Activated CD8-positive, alpha-beta memory T cell treated with anti-CD3 and anti-CD28 coated beads, Interleukin-2, amount 50 U/mL, for 4 hours (primary cell): Measurements from ENCODE around the gene CEP162.
"Not testable (repeated sequence)": the region's sequence is repeated elsewhere in the genome, so short reads cannot be mapped to it uniquely, and the experiment has no call there.

Source experiments
- DNase-seq: peaks from one replicate; pipeline ENCODE4 v3.0.0-alpha.2; 2020

The CEP162 gene

DNA sequence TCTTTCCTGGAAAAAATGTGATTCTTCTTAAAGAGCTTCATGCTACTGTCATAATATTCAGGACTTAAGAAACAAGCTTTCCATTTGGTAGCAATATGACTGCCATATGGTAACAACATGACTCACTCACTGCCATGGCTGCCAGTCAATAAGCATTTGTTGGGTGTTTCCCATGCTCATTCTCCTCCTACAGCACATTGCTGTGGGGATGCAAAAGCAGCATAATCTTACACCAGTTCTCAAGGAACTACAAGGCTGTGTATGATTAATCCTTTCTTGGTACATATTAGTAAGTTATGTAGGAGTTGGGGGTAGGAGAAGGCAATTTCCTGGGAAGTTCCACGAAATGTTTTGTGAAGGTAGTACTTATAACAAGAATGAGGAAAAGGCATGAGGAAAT lies 76.7 kb downstream of the CEP162 start:
- DNase-seq: no peak

GRCh38 chr6:84141521-84141920 lies 85.9 kb downstream of the CEP162 start:
- no peak for DNase-seq

GRCh38 chr6:84139311-84139710 lies 88.1 kb downstream of the CEP162 start:
- no peak for DNase-seq

- DNase-seq: no peak
Measured at GRCh38 chr6:84137989-84138575, 89.4 kb downstream of the CEP162 start.

GRCh38 chr6:84137051-84137375 lies 90.4 kb downstream of the CEP162 start:
- no peak for DNase-seq

DNA sequence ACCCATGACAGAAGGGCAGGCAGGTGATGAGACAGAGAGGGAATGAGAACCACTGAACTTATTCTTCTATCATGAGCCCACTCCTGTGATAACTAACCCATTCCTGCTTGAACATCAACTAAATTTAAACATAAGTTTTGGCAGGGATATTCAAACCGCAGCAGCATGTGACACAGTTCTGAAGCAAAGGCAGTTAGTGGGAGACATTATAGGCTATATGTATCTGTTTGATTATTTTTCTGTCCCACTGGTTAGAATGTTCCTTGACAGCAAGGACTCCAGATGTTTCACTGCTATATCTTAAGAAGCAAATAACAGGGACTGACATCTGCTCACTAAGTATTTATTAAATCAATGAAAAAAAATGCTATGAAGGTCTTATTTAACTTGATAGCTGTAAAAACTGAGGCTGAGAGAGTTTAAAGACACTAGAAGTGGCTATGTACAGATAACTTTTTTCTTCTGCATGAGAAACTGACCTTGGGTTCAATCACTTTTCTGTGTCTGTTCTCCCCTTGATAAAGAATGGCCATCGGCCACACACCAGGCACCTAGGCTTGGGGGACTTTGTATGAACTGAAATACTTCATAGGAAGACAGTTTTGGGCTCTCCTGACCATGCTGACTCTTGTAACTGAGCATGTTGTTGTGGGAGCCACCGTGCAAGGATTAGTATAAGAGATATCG lies 90.9 kb downstream of the CEP162 start:
- DNase-seq: no peak

- no peak for DNase-seq
Measured at GRCh38 chr6:84135291-84135690, 92.2 kb downstream of the CEP162 start.

DNA sequence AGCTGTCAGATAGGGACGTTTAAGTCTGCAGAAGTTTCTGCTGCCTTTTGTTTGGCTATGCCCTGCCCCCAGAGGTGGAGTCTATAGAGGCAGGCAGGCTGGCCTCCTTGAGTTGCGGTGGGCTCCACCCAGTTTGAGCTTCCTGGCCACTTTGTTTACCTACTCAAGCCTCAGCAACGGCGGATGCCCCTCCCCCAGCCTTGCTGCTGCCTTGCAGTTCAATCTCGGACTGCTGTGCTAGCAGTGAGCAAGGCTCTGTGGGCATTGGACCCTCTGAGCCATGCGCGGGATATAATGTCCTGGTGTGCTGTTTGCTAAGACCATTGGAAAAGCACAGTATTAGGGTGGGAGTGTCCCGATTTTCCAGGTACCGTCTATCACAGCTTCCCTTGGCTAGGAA lies 94.1 kb downstream of the CEP162 start:
- DNase-seq: not testable (repeated sequence)

DNA sequence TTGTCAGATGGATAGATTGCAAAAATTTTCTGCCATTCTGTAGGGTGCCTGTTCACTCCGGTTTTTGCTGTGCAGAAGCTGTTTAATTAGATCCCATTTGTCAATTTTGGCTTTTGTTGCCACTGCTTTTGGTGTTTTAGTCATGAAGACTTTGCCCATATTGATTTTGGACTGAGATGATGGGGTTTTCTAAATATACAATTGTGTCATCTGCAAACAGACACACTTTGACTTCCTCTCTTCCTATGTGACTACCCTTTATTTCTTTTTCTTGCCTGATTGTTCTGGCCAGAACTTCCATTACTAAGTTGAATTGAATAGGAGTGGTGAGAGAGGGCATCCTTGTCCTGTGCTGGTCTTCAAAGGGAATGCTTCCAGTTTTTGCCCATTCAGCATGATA lies 97.9 kb downstream of the CEP162 start:
- DNase-seq: not testable (repeated sequence)

DNA sequence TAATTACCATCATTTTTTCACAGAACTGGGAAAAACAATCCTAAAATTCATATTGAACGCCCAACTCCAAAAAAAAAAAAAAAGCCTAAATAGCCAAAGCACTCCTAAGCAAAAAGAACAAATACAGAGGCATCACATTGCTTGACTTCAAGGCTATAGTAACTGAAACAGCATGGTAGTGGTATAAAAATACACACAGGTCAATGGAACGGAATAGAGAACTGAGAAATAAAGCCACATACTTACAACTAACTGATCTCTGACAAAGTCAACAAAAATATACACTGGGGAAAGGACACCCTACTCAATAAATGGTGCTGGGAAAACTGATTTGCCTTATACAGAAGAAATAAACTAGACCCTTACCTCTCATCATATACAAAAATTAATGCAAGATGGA lies 104.3 kb downstream of the CEP162 start:
- DNase-seq: no peak

DNA sequence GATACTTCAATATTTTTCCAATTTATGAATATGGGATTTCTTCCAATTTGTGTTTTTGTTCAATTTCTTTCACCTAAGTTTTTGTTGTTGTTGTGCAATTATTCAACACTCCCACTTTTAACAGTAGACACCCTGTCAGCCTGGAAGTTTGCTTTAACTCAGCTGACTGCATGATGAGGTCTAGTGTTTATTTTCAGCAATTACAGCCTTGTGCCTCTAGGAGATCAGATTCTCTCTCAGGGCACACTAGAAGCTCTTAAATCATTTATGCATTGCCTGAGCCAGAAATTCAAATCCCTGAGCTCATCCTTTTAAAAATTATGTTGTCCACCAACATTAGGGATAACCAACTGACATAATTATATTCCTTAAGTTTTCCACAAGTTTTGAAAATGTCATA lies 108.2 kb downstream of the CEP162 start:
- no peak for DNase-seq

DNA sequence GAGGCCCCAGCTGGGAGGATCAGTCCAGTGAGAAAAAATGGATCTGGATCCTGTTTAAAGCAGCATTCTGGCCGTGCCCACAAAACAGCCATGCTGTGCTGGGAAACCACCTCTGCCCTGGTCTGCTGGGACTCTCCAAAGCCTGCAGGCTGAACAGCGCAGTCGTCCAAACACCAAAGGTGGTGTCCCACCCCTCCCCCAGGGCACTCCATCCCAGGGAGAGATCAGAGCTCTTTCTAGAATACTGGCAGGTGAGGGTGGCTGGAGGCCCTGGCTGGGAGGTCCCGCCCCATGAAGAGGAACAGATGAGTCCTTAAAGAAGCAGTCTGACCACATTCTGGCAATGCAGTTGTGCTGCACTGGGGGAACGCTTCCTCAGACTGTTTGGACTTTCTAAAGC lies 109.3 kb downstream of the CEP162 start:
- DNase-seq: no peak

DNA sequence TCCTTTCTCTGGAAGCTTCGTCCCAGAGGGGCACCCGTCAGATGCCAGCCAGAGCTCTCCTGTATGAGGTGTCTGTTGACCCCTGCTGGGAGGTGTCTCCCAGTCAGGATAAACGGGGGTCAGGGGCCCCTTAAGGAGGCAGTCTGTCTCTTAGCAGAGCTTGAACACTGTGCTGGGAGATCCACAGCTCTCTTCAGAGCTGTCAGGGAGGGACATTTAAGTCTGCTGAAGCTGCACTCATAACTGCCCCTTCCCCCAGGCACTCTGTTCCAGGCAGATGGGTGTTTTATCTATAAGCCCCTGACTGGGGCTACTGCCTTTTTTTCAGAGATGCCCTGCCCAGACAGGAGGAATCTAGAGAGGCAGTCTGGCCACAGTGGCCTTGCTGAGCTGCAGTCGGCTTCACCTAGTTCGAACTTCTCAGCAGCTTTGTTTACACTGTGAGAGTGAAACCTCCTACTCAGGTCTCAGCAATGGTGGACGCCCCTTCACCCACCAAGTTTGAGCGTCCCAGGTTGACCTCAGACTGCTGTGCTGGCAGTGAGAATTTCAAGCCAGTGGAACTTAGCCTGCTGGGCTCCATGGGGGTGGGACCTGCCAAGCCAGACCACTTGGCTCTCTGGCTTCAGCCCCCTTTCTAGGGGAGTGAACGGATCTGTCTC lies 112.4 kb downstream of the CEP162 start:
- not testable (repeated sequence) for DNase-seq

DNA sequence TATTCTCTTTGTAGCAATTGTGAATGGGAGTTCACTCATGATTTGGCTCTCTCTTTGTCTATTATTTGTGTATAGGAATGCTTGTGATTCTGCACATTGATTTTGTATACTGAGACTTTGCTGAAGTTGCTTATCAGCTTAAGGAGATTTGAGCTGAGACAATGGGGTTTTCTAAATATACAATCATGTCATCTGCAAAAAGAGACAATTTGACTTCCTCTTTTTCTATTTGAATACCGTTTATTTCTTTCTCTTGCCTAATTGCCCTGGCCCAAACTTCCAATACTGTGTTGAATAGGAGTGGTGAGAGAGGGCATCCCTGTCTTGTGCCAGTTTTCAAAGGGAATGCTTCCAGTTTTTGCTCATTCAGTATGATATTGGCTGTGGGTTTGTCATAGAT lies 116.1 kb downstream of the CEP162 start:
- DNase-seq: not testable (repeated sequence)

- DNase-seq: no peak
Measured at GRCh38 chr6:84107495-84107894, 119.9 kb downstream of the CEP162 start.

DNA sequence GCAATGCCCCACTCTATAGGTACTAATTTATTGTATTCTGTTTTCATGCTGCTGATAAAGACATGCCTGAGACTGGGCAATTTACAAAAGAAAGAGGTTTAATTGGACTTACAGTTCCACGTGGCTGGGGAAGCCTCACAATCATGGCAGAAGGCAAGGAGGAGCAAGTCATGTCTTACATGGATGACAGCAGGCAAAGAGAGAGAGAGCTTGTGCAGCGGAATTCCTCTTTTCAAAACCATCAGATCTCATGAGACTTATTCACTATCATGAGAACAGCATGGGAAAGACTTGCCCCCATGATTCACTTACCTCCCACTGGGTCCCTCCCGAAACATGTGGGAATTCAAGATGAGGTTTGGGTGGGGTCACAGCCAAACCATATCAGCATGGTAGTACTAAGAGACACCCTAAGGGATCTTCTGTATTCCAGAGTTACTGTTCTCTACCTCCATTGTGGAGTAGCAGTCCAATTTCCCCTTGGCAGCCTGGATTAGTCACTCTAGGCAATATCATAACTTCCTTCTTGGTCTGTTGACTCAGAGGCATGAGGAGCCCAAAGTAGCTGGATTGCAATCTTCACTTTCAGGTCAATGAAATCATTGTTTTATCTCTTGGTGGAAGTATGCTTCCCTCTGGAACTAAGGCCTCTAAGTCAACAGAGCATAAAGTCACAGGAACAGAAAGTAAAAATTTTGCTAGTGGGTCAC lies 122.1 kb downstream of the CEP162 start:
- not testable (repeated sequence) for DNase-seq

GRCh38 chr6:84103029-84103428 lies 124.4 kb downstream of the CEP162 start:
- DNase-seq: no peak

- DNase-seq: no peak
Measured at GRCh38 chr6:84095156-84095555, 132.3 kb downstream of the CEP162 start.

- no peak for DNase-seq
Measured at GRCh38 chr6:84093441-84094435, 133.7 kb downstream of the CEP162 start.

DNA sequence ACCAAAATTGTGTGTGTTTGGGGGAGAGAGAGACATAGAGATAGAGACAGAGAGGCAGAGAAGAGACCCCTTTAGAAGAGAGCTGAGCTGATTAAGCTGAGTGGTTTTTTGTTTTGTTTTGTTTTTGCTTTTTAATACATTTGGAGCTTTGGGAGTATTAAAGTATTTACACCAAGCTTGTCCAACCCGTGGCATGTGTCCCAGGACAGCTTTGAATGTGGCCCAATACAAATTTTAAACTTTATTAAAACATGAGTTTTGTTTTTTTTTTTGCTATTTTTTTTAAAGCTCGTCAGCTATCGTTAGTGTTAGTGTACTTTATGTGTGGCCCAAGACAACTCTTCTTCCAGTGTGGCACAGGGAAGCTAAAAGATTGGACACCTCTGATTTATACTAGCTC lies 137.9 kb downstream of the CEP162 start:
- no peak for DNase-seq

DNA sequence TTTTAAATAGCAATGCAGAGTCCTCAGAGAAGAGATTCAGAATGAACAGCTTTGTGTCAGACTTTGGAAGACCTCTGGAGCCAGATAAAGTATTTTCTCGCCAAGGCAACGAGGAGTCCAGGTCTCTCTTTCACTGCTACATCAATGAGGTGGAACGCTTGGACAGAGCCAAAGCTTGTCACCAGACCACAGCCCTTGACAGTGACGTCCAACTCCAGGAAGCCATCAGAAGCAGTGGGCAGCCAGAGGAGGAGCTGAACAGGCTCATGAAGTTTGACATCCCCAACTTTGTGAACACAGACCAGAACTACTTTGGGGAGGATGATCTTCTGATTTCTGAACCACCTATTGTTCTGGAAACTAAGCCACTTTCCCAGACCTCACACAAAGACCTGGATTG lies 138.4 kb downstream of the CEP162 start:
- DNase-seq: no peak

GRCh38 chr6:84086545-84087429 lies 140.7 kb downstream of the CEP162 start:
- no peak for DNase-seq
